H1 (cell line): ENCODE results near the gene ADRA2C.

Experiments
- CBX5 ChIP-seq: fragments of 300-800, 300-1000 bp; sonication (generic); IDR thresholded peaks from 2 replicates; pipeline ENCODE4 v1.7.1; 2016; ENCODE audit warnings: antibody characterized with exemption, low read length, low read depth
- CEBPB ChIP-seq: IDR thresholded peaks from 2 replicates; pipeline ENCODE4 v1.6.1; 2012; ENCODE audit warnings: low read depth, low read length
- EZH2 ChIP-seq: fragments of 200-600 bp; sonication (generic); IDR thresholded peaks from 2 replicates; pipeline ENCODE4 v1.7.1; 2012; ENCODE audit warnings: low read depth, mild to moderate bottlenecking, moderate library complexity, low read length, inconsistent platforms; ENCODE audit not compliant: severe bottlenecking
- HDAC6 ChIP-seq: IDR thresholded peaks from one replicate; pipeline ENCODE4 v1.7.1; 2012; ENCODE audit warnings: low read depth, mild to moderate bottlenecking, inconsistent platforms, low read length, moderate library complexity
- POLR2A ChIP-seq, 2 experiments: IDR thresholded peaks; 1 replicate in 1 of 2; 2 replicates in 1 of 2; pipeline ENCODE4 v1.6.1; 2011; ENCODE audit warnings: low read depth in 2 of 2, low read length in 2 of 2, mild to moderate bottlenecking in 2 of 2; ENCODE audit errors: control extremely low read depth in 1 of 2
- POLR2AphosphoS5 ChIP-seq: IDR thresholded peaks from 2 replicates; pipeline ENCODE4 v1.6.1; 2011; ENCODE audit warnings: low read depth, low read length
- POU5F1 ChIP-seq: IDR thresholded peaks from 2 replicates; pipeline ENCODE4 v1.6.1; 2011; ENCODE audit warnings: low read depth, mild to moderate bottlenecking, low read length, moderate library complexity
- RBBP5 ChIP-seq: IDR thresholded peaks from 2 replicates; pipeline ENCODE4 v1.7.1; 2012; ENCODE audit warnings: low read depth, mild to moderate bottlenecking, inconsistent platforms, low read length, moderate library complexity, borderline replicate concordance
- SP2 ChIP-seq: IDR thresholded peaks from 2 replicates; pipeline ENCODE4 v1.6.1; 2012; ENCODE audit warnings: mild to moderate bottlenecking, low read length, inconsistent platforms
- TAF1 ChIP-seq: IDR thresholded peaks from 2 replicates; pipeline ENCODE4 v1.6.1; 2011; ENCODE audit warnings: mild to moderate bottlenecking, low read depth, low read length
- TBP ChIP-seq: IDR thresholded peaks from 2 replicates; pipeline ENCODE4 v1.6.1; 2011; ENCODE audit warnings: low read depth, low read length, improper control_type of control experiment
- TF ChIP-seq, protein P1 (sequence below), 3 experiments: IDR thresholded peaks; 1 replicate in 2 of 3; 2 replicates in 1 of 3; pipeline versions ENCODE4 v1.5.1 to v1.6.1; 2011; ENCODE audit warnings: low read length in 3 of 3, mild to moderate bottlenecking in 3 of 3, inconsistent platforms in 2 of 3, low read depth in 1 of 3, moderate library complexity in 1 of 3; ENCODE audit not compliant: insufficient read depth in 1 of 3; ENCODE audit errors: control extremely low read depth in 1 of 3
- TF ChIP-seq, protein P2 (sequence below): IDR thresholded peaks from 2 replicates; pipeline ENCODE4 v1.6.1; 2011; ENCODE audit warnings: low read depth, mild to moderate bottlenecking, low read length; ENCODE audit not compliant: insufficient read depth
- TF ChIP-seq, protein P3 (sequence below): IDR thresholded peaks from 2 replicates; pipeline ENCODE4 v1.6.1; 2012; ENCODE audit warnings: inconsistent platforms

DNA sequence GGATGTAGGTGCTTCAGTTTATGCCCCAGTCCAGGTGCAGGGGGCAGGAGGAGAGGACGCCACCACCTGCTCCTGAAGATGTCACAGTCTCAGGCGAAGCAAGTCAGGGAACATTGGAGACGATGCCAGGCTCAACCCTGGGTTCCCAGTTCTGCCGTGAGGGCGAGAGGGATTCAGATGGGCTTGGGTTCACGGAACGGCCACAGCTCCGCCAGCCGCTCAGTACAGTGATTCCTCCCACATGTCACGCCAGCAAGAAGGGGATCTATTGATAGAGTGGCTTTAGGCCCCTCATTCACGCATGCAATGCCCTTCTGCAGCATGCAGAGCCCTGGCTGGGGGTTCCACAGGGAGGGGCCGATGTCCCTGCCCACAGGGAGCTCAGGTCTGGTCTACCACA lies 34.2 kb downstream of the ADRA2C start:
- TF ChIP-seq, protein P1, sequence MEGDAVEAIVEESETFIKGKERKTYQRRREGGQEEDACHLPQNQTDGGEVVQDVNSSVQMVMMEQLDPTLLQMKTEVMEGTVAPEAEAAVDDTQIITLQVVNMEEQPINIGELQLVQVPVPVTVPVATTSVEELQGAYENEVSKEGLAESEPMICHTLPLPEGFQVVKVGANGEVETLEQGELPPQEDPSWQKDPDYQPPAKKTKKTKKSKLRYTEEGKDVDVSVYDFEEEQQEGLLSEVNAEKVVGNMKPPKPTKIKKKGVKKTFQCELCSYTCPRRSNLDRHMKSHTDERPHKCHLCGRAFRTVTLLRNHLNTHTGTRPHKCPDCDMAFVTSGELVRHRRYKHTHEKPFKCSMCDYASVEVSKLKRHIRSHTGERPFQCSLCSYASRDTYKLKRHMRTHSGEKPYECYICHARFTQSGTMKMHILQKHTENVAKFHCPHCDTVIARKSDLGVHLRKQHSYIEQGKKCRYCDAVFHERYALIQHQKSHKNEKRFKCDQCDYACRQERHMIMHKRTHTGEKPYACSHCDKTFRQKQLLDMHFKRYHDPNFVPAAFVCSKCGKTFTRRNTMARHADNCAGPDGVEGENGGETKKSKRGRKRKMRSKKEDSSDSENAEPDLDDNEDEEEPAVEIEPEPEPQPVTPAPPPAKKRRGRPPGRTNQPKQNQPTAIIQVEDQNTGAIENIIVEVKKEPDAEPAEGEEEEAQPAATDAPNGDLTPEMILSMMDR (IDR thresholded peaks at IDR 0.05; ENCODE audit: control extremely low read depth in 1 of 3, insufficient read depth in 1 of 3, low read depth in 1 of 3, low read length in 3 of 3) = no peak
- TF ChIP-seq POU5F1 = no peak
- no peak for TF ChIP-seq CEBPB
- TF ChIP-seq POLR2A (IDR thresholded peaks at IDR 0.05; ENCODE audit: control extremely low read depth in 1 of 2, low read depth in 2 of 2, low read length in 2 of 2) = no peak
- TF ChIP-seq, protein P2, sequence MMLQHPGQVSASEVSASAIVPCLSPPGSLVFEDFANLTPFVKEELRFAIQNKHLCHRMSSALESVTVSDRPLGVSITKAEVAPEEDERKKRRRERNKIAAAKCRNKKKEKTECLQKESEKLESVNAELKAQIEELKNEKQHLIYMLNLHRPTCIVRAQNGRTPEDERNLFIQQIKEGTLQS = no peak
- no peak for TF ChIP-seq EZH2
- TF ChIP-seq SP2 = no peak
- TF ChIP-seq TBP = no peak
- TF ChIP-seq RBBP5 = no peak
- no peak for TF ChIP-seq HDAC6
- TF ChIP-seq CBX5 = no peak
- no peak for TF ChIP-seq TAF1
- TF ChIP-seq POLR2AphosphoS5 = no peak
- TF ChIP-seq, protein P3, sequence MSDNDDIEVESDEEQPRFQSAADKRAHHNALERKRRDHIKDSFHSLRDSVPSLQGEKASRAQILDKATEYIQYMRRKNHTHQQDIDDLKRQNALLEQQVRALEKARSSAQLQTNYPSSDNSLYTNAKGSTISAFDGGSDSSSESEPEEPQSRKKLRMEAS = no peak
